H1 (cell line): ENCODE results near the gene IMPG2. TPM values are rescaled to one million over a fixed set of nuclear protein-coding genes. Genes with fewer than 3 reads are reported as not detected.

Experiments used
- CHD2 ChIP-seq: IDR thresholded peaks from 2 replicates; pipeline ENCODE4 v1.6.1; 2012; ENCODE audit warnings: low read length, improper control_type of control experiment
- FOSL1 ChIP-seq: IDR thresholded peaks from 2 replicates; pipeline ENCODE4 v1.6.1; 2011; ENCODE audit warnings: mild to moderate bottlenecking, low read depth, low read length, moderate library complexity; ENCODE audit not compliant: insufficient read depth
- JUN ChIP-seq: IDR thresholded peaks from 2 replicates; pipeline ENCODE4 v1.6.1; 2011; ENCODE audit warnings: low read depth, mild to moderate bottlenecking, improper control_type of control experiment, low read length
- KDM1A ChIP-seq: fragments of 200-600, 300-600 bp; sonication (generic); IDR thresholded peaks from 2 replicates; pipeline ENCODE4 v1.7.1; 2016; ENCODE audit warnings: mild to moderate bottlenecking, low read length, borderline replicate concordance
- POLR2A ChIP-seq, 2 experiments: IDR thresholded peaks; 1 replicate in 1 of 2; 2 replicates in 1 of 2; pipeline ENCODE4 v1.6.1; 2011; ENCODE audit warnings: low read depth in 2 of 2, low read length in 2 of 2, mild to moderate bottlenecking in 2 of 2; ENCODE audit errors: control extremely low read depth in 1 of 2
- POLR2AphosphoS5 ChIP-seq: IDR thresholded peaks from 2 replicates; pipeline ENCODE4 v1.6.1; 2011; ENCODE audit warnings: low read depth, low read length
- RAD21 ChIP-seq, 2 experiments: IDR thresholded peaks in 1 of 2; conservative IDR thresholded peaks in 1 of 2; 2 replicates each; pipeline ENCODE4 v1.6.1; 2011; ENCODE audit warnings: low read depth in 2 of 2, low read length in 2 of 2, improper control_type of control experiment in 1 of 2, inconsistent platforms in 1 of 2, mild to moderate bottlenecking in 1 of 2, moderate library complexity in 1 of 2
- USF2 ChIP-seq: IDR thresholded peaks from 2 replicates; pipeline ENCODE4 v1.6.1; 2011; ENCODE audit warnings: low read length, improper control_type of control experiment
- polyA plus RNA-seq, 7 experiments: library from polyadenylated mRNA; depleted of rRNA in 3 of 7; stranded (reverse) in 5 of 7; unstranded in 2 of 7; fragments of >200 nt in 5 of 7; fragments of 200-250 nt in 2 of 7; gene quantifications; 1 replicate in 5 of 7; 2 replicates in 1 of 7; 4 replicates in 1 of 7; pipeline versions ENCODE4 v1.2.1 to v1.2.3, GENCODE V29; 2011 to 2013; ENCODE audit warnings: missing spikeins in 2 of 7, mixed read lengths in 2 of 7
- total RNA-seq: library from RNA; stranded (reverse); fragmentation: NEBNext Ultra II Directional; extraction: Animal tissue kit (Norgen Biotek cat#: 25700); gene quantifications from 2 replicates; pipeline ENCODE4 v1.2.1, GENCODE V29; 2021
- TF ChIP-seq, protein P1 (sequence below): IDR thresholded peaks from 2 replicates; pipeline ENCODE4 v1.6.1; 2012; ENCODE audit warnings: inconsistent platforms

The IMPG2 gene
- total and polyA plus RNA-seq, 2 of the 8 experiments (the other 6 are each of a cell fraction or from before 2014, with no cell fraction given) = 0.03 to 0.06 TPM

- TF ChIP-seq, protein P1, sequence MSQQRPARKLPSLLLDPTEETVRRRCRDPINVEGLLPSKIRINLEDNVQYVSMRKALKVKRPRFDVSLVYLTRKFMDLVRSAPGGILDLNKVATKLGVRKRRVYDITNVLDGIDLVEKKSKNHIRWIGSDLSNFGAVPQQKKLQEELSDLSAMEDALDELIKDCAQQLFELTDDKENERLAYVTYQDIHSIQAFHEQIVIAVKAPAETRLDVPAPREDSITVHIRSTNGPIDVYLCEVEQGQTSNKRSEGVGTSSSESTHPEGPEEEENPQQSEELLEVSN = no peak
- no peak for TF ChIP-seq RAD21 (IDR thresholded peaks at IDR 0.05 in 1 of 2, conservative IDR thresholded peaks at IDR 0.05 in 1 of 2; ENCODE audit: low read depth in 2 of 2, low read length in 2 of 2)
- TF ChIP-seq KDM1A = no peak
- no peak for TF ChIP-seq CHD2
- no peak for TF ChIP-seq JUN
- TF ChIP-seq POLR2A (IDR thresholded peaks at IDR 0.05; ENCODE audit: control extremely low read depth in 1 of 2, low read depth in 2 of 2, low read length in 2 of 2) = no peak
- no peak for TF ChIP-seq USF2
- no peak for TF ChIP-seq POLR2AphosphoS5
- TF ChIP-seq FOSL1 = no peak
Observed at GRCh38 chr3:101268971-101269671, 51.3 kb downstream of the IMPG2 start (continued).
